Amygdala (tissue), 56 donors: ENCODE results near the gene LDHD.

Source experiments
- DNase-seq, 56 donors: peaks; one replicate each; lab custom pipeline; 2025; lab: John Stamatoyannopoulos, UW

LDHD gene

GRCh38 chr16:75064403-75065148 is 52.0 kb downstream of the LDHD start:
- no peak for DNase-seq

- DNase-seq: no peak
These were observed 53.0 kb downstream of the LDHD start for GRCh38 chr16:75063549-75064088.

GRCh38 chr16:75062976-75063346 is 53.6 kb downstream of the LDHD start:
- DNase-seq: no peak

GRCh38 chr16:75062135-75062975 is 54.2 kb downstream of the LDHD start:
- DNase-seq: no peak
